ENCODE measurements around the gene CMYA5. TPM values are rescaled to one million over a fixed set of nuclear protein-coding genes. Genes with fewer than 3 reads are reported as not detected.

The CMYA5 gene
- total and polyA plus RNA-seq, 4 donors = 0.29 to 12.3 (median 0.72) TPM

DNA sequence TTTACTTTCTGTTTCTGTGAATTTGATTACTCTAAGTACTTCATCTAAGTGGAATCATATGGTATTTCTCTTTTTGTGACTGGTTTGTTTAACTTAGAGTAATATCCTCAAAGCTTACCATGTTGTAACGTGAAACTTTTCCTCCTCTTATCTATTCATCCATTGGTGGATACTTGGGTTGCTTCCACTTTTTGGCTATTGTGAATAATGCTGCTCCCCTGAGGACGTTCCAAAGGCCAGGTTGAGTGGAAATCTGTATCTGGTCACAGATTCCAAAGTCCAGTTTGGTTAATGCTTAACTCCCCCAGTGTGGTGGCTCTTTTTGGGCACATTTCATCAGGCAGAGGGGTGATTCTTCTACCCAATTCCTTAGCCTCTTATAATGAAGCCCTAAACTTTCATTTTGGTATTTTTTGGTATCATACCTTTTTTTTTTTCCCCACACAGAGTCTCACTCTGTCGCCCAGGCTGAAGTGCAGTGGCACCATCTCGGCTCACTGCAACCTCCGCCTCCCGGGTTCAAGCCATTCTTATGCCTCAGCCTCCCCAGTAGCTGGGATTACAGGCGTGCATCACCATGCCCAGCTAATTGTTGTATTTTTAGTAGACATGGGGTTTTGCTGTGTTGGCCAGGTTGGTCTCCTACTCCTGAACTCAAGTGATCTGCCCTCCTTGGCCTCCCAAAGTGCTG, 65.4 kb downstream of the CMYA5 start:
- TF ChIP-seq, protein P1, sequence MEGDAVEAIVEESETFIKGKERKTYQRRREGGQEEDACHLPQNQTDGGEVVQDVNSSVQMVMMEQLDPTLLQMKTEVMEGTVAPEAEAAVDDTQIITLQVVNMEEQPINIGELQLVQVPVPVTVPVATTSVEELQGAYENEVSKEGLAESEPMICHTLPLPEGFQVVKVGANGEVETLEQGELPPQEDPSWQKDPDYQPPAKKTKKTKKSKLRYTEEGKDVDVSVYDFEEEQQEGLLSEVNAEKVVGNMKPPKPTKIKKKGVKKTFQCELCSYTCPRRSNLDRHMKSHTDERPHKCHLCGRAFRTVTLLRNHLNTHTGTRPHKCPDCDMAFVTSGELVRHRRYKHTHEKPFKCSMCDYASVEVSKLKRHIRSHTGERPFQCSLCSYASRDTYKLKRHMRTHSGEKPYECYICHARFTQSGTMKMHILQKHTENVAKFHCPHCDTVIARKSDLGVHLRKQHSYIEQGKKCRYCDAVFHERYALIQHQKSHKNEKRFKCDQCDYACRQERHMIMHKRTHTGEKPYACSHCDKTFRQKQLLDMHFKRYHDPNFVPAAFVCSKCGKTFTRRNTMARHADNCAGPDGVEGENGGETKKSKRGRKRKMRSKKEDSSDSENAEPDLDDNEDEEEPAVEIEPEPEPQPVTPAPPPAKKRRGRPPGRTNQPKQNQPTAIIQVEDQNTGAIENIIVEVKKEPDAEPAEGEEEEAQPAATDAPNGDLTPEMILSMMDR (IDR thresholded peaks at IDR 0.05; ENCODE audit: control extremely low read depth, extremely low read depth) = no peak
- Histone ChIP-seq H3K27ac (ENCODE audit: low read depth in 1 of 2, low read length in 1 of 2) (no peak overlapping the region), H3K4me1 (ENCODE audit: control insufficient read depth in 5 of 5, insufficient read depth in 5 of 5, low read length in 5 of 5) (no peaks in the 10 kb centered on the region), H3K9me3 (ENCODE audit: control insufficient read depth in 4 of 4, insufficient read depth in 3 of 4, low read length in 3 of 4) (no peaks in the 10 kb centered on the region), H3K36me3 (ENCODE audit: control insufficient read depth in 4 of 4, insufficient read depth in 4 of 4, low read length in 4 of 4) (peaks cover 0 to 17% (median 4%) of the 10 kb centered on the region in 4 donors), H3K9ac (ENCODE audit: insufficient read depth in 1 of 2, low read length in 2 of 2) (no peak overlapping the region), H3K27me3 (ENCODE audit: control insufficient read depth in 3 of 3, insufficient read depth in 3 of 3, low read length in 2 of 3) (no peaks in the 10 kb centered on the region), H3K4me3 (no peak overlapping the region)
- WGBS, 2 donors = 93 to 94% methylated on average over 7 of the region's 7 CpGs
- ATAC-seq (ENCODE audit: insufficient read depth, low FRiP score) (no peak), DNase-seq (no peak)

DNA sequence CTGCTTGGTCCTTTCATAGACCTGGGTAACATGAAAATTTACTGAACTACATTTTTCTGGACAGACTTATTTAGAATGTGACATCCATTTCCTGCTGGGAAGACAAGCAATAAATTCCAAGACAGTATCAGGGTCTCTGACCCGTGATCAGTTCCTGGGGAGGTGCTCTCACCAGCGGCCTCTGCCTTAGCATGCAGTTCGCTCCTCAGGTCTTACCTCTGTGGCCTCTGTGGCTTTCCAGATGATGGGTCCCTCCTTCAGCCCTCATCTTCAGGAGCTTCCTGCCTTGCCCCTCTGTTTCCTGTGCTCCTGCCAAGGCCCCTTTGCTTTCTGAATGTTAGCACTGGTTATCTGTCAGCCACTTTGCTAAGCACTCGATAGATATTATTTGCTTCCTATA, 66.4 kb downstream of the CMYA5 start:
- Histone ChIP-seq H3K27me3 (ENCODE audit: control insufficient read depth in 3 of 3, insufficient read depth in 3 of 3, low read length in 2 of 3) (no peaks in the 10 kb centered on the region), H3K4me1 (ENCODE audit: control insufficient read depth in 5 of 5, insufficient read depth in 5 of 5, low read length in 5 of 5) (no peaks in the 10 kb centered on the region), H3K4me3 (no peak overlapping the region), H3K27ac (ENCODE audit: low read depth in 1 of 2, low read length in 1 of 2) (no peak overlapping the region), H3K36me3 (ENCODE audit: control insufficient read depth in 4 of 4, insufficient read depth in 4 of 4, low read length in 4 of 4) (peaks cover 0 to 17% (median 4%) of the 10 kb centered on the region in 4 donors), H3K9ac (ENCODE audit: insufficient read depth in 1 of 2, low read length in 2 of 2) (no peak overlapping the region), H3K9me3 (ENCODE audit: control insufficient read depth in 4 of 4, insufficient read depth in 3 of 4, low read length in 3 of 4) (no peaks in the 10 kb centered on the region)
- TF ChIP-seq, protein P1 (IDR thresholded peaks at IDR 0.05; ENCODE audit: control extremely low read depth, extremely low read depth) = no peak
- DNase-seq (no peak), ATAC-seq (ENCODE audit: insufficient read depth, low FRiP score) (no peak)
- WGBS, 2 donors = 27 to 45% methylated on average over 4 of the region's 4 CpGs

DNA sequence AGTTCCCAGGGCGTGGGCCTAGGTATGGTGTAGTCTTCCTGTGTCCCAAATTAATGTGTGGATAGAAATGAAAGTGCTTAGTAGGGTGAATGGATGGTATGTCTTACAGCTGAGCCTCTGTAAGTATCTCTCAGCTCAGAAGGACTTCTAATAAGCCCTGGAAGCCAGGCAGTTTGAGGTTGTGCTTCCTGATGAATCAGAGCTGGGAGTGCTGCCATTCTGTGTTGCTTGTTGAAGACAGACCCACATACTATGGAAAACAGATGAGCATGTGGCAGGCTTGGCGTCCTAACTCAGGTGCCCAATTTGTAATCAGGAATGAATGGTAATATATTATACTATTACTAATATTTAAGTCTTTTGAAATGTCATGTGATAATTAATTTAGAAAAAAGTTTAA, 69.8 kb downstream of the CMYA5 start:
- no peak for ATAC-seq (ENCODE audit: insufficient read depth, low FRiP score)
- no peak overlapping the region for H3K4me3 ChIP-seq
- peaks cover 0 to 10% (median 6%) of the 10 kb centered on the region in 4 donors for H3K36me3 ChIP-seq (ENCODE audit: control insufficient read depth in 4 of 4, insufficient read depth in 4 of 4, low read length in 4 of 4)
- no peak for DNase-seq
- no peaks in the 10 kb centered on the region for H3K27me3 ChIP-seq (ENCODE audit: control insufficient read depth in 3 of 3, insufficient read depth in 3 of 3, low read length in 2 of 3)
- H3K4me1 ChIP-seq (ENCODE audit: control insufficient read depth in 5 of 5, insufficient read depth in 5 of 5, low read length in 5 of 5) = no peaks in the 10 kb centered on the region
- H3K9ac ChIP-seq (ENCODE audit: insufficient read depth in 1 of 2, low read length in 2 of 2) = no peak overlapping the region
- WGBS, 2 donors = 88 to 93% methylated on average over 2 of the region's 2 CpGs
- H3K27ac ChIP-seq (ENCODE audit: low read depth in 1 of 2, low read length in 1 of 2) = peak overlapping the region in 1 of 2 donors; percentile 39
- H3K9me3 ChIP-seq (ENCODE audit: control insufficient read depth in 4 of 4, insufficient read depth in 3 of 4, low read length in 3 of 4) = no peaks in the 10 kb centered on the region
- TF ChIP-seq, protein P1 (IDR thresholded peaks at IDR 0.05; ENCODE audit: control extremely low read depth, extremely low read depth) = no peak

DNA sequence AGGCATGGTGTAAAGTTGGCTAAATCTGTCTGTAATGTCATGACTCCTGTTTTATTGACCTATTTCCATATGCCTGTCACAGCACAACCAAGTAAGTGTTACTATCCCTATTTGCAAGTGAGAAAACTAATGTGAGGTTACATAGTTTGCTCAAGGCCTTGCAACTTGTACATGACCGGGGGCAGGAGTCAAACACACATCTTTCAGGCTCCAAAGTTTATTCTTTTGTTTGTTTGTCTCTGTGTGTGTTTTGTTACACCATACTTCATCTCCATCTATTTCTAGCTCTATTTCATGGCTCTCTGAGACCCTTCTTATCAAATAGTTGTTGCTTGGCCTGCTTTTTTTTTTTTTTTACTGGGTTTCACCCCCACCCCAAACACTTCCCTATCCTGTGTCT, 70.2 kb downstream of the CMYA5 start:
- H3K4me1 ChIP-seq (ENCODE audit: control insufficient read depth in 5 of 5, insufficient read depth in 5 of 5, low read length in 5 of 5) = no peaks in the 10 kb centered on the region
- no peaks in the 10 kb centered on the region for H3K9me3 ChIP-seq (ENCODE audit: control insufficient read depth in 4 of 4, insufficient read depth in 3 of 4, low read length in 3 of 4)
- H3K27ac ChIP-seq (ENCODE audit: low read depth in 1 of 2, low read length in 1 of 2) = no peak overlapping the region
- TF ChIP-seq, protein P1 (IDR thresholded peaks at IDR 0.05; ENCODE audit: control extremely low read depth, extremely low read depth) = no peak
- 97 to 100% methylated on average over 1 of the region's 1 CpG for WGBS, 2 donors
- ATAC-seq (ENCODE audit: insufficient read depth, low FRiP score) (no peak), DNase-seq (no peak)
- H3K27me3 ChIP-seq (ENCODE audit: control insufficient read depth in 3 of 3, insufficient read depth in 3 of 3, low read length in 2 of 3) = no peaks in the 10 kb centered on the region
- H3K4me3 ChIP-seq = no peak overlapping the region
- no peak overlapping the region for H3K9ac ChIP-seq (ENCODE audit: insufficient read depth in 1 of 2, low read length in 2 of 2)
- H3K36me3 ChIP-seq (ENCODE audit: control insufficient read depth in 4 of 4, insufficient read depth in 4 of 4, low read length in 4 of 4) = peaks cover 0 to 9% (median 6%) of the 10 kb centered on the region in 4 donors

Data from lung (tissue), 12 donors.